Neural cell (in vitro differentiated cells): Measurements from ENCODE around the gene HCCS.

Source experiments
- EP300 ChIP-seq: fragments of 450-650 bp; conservative IDR thresholded peaks from 2 replicates; pipeline ENCODE4 v1.6.1; 2014; ENCODE audit warnings: antibody characterized with exemption, mild to moderate bottlenecking, moderate library complexity; ENCODE audit not compliant: poor library complexity, severe bottlenecking
- EZH2 ChIP-seq: fragments of 200-600, 300-800 bp; shearing (Covaris generic), sonication (generic); IDR thresholded peaks from 2 replicates; pipeline ENCODE4 v1.6.1; 2014; ENCODE audit warnings: antibody characterized with exemption, low read length, borderline replicate concordance, mild to moderate bottlenecking; ENCODE audit not compliant: insufficient read depth, poor library complexity, severe bottlenecking
- RAD21 ChIP-seq: fragments of 450-650 bp; conservative IDR thresholded peaks from 2 replicates; pipeline ENCODE4 v1.6.1; 2014; ENCODE audit warnings: antibody characterized with exemption, mild to moderate bottlenecking, moderate library complexity
- TAF1 ChIP-seq: IDR thresholded peaks from 2 replicates; pipeline ENCODE4 v1.6.1; 2012; ENCODE audit warnings: low read depth
- TF ChIP-seq, protein P1 (sequence below): fragments of 450-650 bp; IDR thresholded peaks from 2 replicates; pipeline ENCODE4 v1.5.1; 2014; ENCODE audit warnings: antibody characterized with exemption, mild to moderate bottlenecking, moderate library complexity; ENCODE audit not compliant: poor library complexity, severe bottlenecking
- TF ChIP-seq, protein P2 (sequence below): IDR thresholded peaks from 2 replicates; pipeline ENCODE4 v1.6.1; 2012; ENCODE audit warnings: borderline replicate concordance

DNA sequence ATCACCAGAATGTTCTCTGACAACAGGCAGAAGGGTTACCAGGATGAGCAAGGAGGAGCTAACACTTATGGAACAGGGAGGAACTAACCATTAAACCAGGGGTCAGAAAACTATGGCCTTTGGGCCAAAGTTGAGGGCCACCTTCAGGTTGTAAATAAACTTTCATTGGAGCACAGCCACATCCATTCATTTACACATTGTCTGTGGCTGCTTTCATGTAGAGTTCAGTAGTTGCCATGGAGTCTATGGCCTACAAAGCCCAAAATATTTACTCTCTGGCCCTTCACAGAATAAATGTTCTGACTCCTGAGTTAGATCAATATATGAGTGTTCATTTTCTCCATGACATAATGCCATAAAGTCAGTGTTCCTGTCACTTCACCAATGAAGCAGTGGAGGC, 13.2 kb upstream of the HCCS start:
- TF ChIP-seq, protein P1, sequence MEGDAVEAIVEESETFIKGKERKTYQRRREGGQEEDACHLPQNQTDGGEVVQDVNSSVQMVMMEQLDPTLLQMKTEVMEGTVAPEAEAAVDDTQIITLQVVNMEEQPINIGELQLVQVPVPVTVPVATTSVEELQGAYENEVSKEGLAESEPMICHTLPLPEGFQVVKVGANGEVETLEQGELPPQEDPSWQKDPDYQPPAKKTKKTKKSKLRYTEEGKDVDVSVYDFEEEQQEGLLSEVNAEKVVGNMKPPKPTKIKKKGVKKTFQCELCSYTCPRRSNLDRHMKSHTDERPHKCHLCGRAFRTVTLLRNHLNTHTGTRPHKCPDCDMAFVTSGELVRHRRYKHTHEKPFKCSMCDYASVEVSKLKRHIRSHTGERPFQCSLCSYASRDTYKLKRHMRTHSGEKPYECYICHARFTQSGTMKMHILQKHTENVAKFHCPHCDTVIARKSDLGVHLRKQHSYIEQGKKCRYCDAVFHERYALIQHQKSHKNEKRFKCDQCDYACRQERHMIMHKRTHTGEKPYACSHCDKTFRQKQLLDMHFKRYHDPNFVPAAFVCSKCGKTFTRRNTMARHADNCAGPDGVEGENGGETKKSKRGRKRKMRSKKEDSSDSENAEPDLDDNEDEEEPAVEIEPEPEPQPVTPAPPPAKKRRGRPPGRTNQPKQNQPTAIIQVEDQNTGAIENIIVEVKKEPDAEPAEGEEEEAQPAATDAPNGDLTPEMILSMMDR, result no peak
- TF ChIP-seq EZH2 (no peak), EP300 (no peak), RAD21 (no peak), TAF1 (no peak)
- TF ChIP-seq, protein P2, sequence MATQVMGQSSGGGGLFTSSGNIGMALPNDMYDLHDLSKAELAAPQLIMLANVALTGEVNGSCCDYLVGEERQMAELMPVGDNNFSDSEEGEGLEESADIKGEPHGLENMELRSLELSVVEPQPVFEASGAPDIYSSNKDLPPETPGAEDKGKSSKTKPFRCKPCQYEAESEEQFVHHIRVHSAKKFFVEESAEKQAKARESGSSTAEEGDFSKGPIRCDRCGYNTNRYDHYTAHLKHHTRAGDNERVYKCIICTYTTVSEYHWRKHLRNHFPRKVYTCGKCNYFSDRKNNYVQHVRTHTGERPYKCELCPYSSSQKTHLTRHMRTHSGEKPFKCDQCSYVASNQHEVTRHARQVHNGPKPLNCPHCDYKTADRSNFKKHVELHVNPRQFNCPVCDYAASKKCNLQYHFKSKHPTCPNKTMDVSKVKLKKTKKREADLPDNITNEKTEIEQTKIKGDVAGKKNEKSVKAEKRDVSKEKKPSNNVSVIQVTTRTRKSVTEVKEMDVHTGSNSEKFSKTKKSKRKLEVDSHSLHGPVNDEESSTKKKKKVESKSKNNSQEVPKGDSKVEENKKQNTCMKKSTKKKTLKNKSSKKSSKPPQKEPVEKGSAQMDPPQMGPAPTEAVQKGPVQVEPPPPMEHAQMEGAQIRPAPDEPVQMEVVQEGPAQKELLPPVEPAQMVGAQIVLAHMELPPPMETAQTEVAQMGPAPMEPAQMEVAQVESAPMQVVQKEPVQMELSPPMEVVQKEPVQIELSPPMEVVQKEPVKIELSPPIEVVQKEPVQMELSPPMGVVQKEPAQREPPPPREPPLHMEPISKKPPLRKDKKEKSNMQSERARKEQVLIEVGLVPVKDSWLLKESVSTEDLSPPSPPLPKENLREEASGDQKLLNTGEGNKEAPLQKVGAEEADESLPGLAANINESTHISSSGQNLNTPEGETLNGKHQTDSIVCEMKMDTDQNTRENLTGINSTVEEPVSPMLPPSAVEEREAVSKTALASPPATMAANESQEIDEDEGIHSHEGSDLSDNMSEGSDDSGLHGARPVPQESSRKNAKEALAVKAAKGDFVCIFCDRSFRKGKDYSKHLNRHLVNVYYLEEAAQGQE, result no peak
